Measurements from ENCODE around the gene LHFPL3. TPM values are rescaled to one million over a fixed set of nuclear protein-coding genes. Genes with fewer than 3 reads are reported as not detected.

Gene LHFPL3
- total RNA-seq, 2 donors from 2014 or later: not detected

- Histone ChIP-seq H3K36me3 (no peaks in the 10 kb centered on the region), H3K27ac (no peak overlapping the region), H3K4me3 (no peak overlapping the region), H3K9me3 (no peaks in the 10 kb centered on the region), H3K4me1 (ENCODE audit: control insufficient read depth in 1 of 2, low read depth in 2 of 2) (no peaks in the 10 kb centered on the region), H3K27me3 (replicated peaks; ENCODE audit: insufficient read depth) (no peaks in the 10 kb centered on the region)
- ATAC-seq (ENCODE audit: insufficient number of reproducible peaks, low FRiP score, low read depth): no peak
- no peak for DNase-seq (ENCODE audit: low spot score)
- TF ChIP-seq CTCF (IDR thresholded peaks at IDR 0.05): no peak
These were observed 38.0 kb downstream of the LHFPL3 start for GRCh38 chr7:104366390-104366789.

- no peak for TF ChIP-seq CTCF (IDR thresholded peaks at IDR 0.05)
- no peak for ATAC-seq (ENCODE audit: insufficient number of reproducible peaks, low FRiP score, low read depth)
- Histone ChIP-seq H3K4me3 (no peak overlapping the region), H3K4me1 (ENCODE audit: control insufficient read depth in 1 of 2, low read depth in 2 of 2) (no peaks in the 10 kb centered on the region), H3K36me3 (no peaks in the 10 kb centered on the region), H3K27ac (no peak overlapping the region), H3K27me3 (replicated peaks; ENCODE audit: insufficient read depth) (no peaks in the 10 kb centered on the region), H3K9me3 (no peaks in the 10 kb centered on the region)
- no peak for DNase-seq (ENCODE audit: low spot score)
These were observed 39.5 kb downstream of the LHFPL3 start for GRCh38 chr7:104367926-104368325.

DNA sequence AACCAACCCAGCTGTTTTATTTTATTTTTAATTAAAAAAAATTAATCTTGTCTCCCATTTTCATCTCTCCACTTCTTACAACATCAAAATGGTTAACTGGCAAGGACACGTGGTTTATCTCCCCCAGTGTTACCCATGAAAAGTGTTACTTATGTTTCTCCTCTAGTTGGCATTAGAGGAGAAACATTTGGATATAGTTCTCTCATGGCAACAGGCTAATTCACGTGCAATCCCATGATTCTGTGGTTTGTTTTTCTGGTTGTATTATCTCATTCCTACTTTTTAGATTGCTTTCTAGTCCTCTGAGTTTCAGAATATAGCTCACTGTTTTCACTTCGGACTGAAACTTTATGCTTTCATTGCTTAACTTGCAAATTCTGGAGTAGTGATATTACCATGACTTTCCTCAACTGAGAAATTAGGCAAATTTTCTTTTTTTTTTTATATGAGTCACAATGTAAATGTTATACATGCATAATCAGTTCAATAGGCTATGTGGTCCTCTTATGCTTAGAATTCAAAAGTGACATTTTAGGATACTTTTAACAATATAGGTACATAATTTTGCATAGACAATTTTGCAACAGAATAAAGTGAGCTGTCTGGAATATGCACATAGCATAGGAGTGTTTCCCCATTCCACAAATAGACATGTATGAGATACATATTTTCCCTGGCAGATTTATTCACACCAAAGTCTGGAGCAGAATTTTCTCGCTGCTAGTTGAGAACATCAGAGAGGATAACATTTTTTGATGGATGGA lies 43.0 kb downstream of the LHFPL3 start:
- DNase-seq (ENCODE audit: low spot score) (no peak), ATAC-seq (ENCODE audit: insufficient number of reproducible peaks, low FRiP score, low read depth) (no peak)
- Histone ChIP-seq H3K36me3 (no peaks in the 10 kb centered on the region), H3K27me3 (replicated peaks; ENCODE audit: insufficient read depth) (no peaks in the 10 kb centered on the region), H3K4me3 (no peak overlapping the region), H3K27ac (no peak overlapping the region), H3K4me1 (ENCODE audit: control insufficient read depth in 1 of 2, low read depth in 2 of 2) (no peaks in the 10 kb centered on the region), H3K9me3 (no peaks in the 10 kb centered on the region)
- TF ChIP-seq CTCF (IDR thresholded peaks at IDR 0.05): no peak

- ATAC-seq (ENCODE audit: insufficient number of reproducible peaks, low FRiP score, low read depth) (no peak), DNase-seq (ENCODE audit: low spot score) (no peak)
- TF ChIP-seq CTCF (IDR thresholded peaks at IDR 0.05): no peak
- Histone ChIP-seq H3K27ac (no peak overlapping the region), H3K9me3 (no peaks in the 10 kb centered on the region), H3K4me1 (ENCODE audit: control insufficient read depth in 1 of 2, low read depth in 2 of 2) (no peaks in the 10 kb centered on the region), H3K36me3 (no peaks in the 10 kb centered on the region), H3K27me3 (replicated peaks; ENCODE audit: insufficient read depth) (no peaks in the 10 kb centered on the region), H3K4me3 (no peak overlapping the region)
These were observed 43.6 kb downstream of the LHFPL3 start for GRCh38 chr7:104371980-104372357.

- ATAC-seq (ENCODE audit: insufficient number of reproducible peaks, low FRiP score, low read depth): no peak
- no peak for DNase-seq (ENCODE audit: low spot score)
- no peaks in the 10 kb centered on the region for H3K9me3 ChIP-seq
- no peak for TF ChIP-seq CTCF (IDR thresholded peaks at IDR 0.05)
- no peak overlapping the region for H3K4me3 ChIP-seq
- H3K4me1 ChIP-seq (ENCODE audit: control insufficient read depth in 1 of 2, low read depth in 2 of 2): no peaks in the 10 kb centered on the region
- H3K27ac ChIP-seq: no peak overlapping the region
- no peaks in the 10 kb centered on the region for H3K27me3 ChIP-seq (replicated peaks; ENCODE audit: insufficient read depth)
- no peaks in the 10 kb centered on the region for H3K36me3 ChIP-seq
These were observed 54.2 kb downstream of the LHFPL3 start for GRCh38 chr7:104382616-104383015.
